GM21825 (cell line): ENCODE results near the gene GNB1L.

Source experiments
- ATAC-seq: cut with Tn5 transposase; IDR thresholded peaks from one replicate; pipeline ENCODE4 v1.9.1; 2021; ENCODE audit warnings: mild to moderate bottlenecking, moderate library complexity; ENCODE audit not compliant: unreplicated experiment

Gene GNB1L

DNA sequence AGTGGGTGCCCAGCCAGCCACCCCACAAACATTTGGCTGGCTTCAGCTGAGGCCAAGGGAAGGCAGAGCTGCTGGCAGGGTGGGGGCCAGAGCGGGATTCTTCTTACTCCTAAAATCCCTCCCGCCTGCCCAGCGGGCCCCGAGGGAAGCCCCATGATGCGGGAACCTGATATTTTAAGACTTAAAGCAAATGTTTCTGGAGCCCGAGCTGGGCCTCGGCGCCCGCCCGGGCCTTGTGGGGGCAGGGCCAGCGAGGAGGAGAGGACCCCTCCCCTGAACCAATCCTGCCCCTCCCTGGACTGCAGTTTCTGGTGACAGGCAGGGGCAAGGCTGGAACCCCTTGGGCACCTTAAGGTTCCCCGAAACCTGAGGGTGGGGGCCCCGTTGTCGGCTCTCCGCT, 114.1 kb downstream of the GNB1L start:
- ATAC-seq = no peak

DNA sequence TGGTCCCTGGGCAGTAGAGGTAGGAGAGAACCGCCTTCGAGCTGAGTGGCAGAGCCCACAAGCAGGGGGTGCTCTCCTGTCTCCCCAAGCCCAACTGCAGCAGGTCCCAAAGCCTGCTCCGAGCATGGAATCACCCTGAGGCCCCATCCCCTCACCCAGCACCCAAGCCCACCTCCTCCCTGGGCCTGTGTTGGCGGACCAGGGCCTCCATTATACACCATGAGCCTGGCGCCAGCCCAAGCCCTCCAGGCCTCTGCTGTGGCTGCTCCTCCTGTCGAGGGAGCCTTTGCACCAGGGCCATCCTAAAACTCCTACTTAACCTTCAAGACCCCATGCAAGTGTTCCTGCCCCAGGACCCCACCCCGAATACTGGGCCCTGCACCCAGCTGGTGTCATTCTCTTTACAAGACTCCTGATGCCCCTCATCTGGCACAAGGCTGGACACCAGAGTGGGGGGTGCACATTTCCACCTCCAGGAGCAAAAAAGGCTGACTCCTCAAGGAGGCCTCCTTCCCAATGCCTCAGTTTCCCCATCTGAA, 114.7 kb downstream of the GNB1L start:
- no peak for ATAC-seq

DNA sequence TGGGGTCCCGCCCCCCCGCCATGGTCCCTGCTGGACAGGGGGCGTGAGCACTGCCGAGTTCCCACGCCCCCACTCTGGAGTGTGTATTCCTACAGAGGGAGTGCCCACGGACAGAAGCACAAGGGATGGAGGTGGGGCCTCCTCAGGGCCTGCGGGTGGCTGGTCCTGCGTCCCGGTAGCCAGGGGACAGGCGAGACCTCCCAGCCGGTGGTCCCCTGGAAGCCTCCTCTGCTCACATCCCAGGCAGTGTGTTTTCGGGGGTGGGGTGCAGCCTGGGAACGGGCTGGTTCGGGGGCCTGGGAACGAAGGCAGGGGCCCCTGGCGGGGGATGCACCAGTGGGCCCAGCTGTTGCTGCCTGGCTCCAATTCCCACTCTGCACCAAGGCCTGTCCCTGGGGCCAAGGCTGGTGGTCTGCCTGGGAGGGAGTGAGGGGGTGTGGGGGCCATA, 115.2 kb downstream of the GNB1L start:
- ATAC-seq = no peak

DNA sequence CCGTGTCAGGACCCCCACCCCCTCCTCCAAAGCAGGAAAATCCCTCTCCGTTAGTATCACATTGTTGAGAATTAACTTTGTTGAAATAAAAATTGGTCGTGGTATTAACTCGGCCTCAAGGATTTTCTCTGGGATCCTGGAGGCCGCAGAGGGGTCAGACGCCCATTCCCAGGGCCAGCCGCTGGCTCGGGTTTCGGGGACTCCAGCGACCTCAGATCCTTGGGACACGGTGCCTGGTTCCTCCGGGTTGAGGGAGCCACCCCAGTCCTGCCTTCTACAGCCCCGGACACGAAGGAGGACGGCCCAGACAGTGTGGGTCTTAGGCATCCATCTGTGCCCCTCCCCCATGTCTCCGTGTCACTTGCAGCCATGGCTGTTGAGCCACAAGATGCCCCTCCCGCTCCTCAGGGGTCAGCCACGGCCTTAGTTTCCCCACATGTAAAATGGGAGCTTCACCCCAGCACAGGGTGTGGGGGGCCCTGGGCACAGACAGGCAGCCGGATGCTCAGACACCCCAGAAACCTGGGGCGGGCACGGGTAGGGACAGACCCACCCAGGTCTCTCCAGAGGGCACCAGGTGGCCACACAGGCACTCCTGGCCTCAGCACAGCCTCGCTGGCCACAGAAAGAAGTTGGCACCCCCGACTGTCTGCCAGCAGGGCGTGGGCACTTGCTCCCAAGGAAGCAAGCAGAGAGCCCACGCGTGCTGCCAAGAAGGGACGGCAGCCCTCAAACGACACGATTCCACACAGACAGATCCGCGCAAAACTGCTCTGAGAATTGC, 115.8 kb downstream of the GNB1L start:
- ATAC-seq = no peak

DNA sequence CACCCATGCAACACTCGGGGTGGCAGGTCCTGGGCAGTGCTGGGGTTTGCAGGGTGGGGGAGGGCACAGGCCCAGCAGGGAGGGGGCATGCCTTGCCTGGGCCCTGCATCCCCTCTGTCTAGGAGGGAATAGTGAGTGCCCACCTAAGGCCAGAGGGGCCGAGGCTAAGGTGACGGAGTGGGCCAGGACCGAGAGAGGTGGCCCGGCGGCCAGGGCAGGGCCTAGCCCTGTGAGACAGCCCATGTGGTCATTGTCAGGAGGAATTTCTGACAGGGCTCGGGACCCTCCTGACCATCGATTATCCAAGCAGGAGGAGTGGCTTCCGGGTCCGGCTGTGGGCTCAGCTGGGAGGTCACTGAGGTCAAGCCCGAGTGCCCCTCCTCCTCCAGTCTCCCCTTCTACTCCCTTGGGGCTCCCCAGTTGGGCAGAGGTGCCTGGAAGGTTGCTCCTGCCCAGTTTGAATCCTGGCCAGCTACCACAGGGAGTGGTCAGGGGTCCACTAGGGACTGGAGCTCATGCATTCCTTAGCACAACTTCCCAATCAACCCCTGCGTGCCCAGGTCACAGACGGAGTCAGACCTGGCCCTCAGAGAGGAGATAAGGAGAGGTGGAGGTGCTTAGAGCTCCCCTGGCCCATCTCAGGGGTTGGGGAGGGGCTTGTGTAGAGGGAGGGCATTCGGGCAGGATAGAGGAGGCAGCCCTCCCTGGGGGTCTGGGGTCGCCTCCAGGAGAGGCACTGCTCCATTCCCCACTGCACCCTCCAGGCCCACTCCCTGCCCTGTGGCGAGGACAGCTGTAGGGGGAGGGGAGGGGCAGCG, 116.6 kb downstream of the GNB1L start:
- no peak for ATAC-seq

DNA sequence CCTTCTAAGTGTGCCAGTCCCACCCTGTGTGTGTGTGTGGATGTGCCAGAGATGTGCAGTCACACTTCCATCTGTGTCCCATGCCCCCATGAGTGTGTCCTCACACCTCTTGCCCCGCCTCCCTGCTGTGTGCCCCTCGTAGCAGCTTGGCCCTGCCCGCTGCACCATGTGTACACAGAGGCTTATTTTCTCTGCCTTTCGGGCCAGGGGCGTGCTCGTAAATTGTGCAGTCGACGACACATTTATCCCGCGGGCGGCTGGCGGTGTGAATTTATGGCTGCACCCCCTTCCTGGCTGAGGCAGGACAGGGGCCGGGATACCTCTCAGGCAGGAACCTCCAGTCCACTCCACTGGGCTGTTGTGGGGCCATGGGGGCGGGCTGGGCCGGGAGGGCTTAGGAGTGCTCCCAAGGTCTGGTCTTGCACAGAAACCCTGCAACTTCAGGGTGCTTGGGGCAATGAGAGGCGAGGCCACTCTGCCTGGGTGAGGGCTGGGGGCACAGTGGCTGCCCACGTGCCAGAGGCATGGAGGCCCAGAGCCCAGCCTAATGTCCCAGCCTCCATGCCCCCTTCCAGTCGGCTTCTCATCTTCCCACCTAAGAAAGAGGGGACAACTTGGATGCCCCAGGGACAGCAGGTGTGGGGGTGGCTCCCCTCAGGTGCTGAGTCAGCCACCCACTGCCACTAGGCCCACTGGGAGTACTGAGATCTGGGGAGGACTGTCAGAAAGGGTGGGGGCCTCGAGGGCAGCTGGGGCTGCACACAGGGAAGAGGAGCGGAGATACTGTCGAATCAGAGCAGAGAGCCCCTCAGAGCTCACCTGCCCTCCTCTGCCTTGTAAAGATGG, 118.8 kb downstream of the GNB1L start:
- ATAC-seq = no peak

DNA sequence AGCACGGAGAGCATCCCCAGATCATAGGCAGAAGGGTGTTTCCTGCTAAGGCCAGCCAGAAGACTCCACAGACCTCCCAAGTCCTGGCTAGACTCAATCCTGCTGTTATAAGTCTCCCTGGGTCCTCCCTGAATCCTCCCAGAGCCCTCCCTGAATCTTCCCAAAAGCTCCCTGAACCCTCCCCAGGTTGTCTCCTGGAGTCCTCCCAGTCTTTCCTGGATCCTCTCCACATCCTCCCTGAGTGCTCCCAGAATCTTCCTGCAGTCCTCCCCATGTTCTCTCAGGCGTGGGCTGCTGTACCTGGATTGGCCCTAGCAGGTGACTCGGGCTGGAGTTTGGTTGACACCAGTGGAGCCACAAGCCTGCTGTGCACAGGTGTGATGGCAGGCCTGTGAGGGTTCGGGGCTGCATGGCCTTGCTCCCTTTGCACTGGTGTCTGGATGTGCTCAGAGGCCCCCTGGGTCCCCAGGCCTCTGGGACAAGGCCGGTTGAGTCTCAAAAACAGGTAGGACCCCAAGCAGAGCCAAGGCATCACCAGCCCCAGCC, 119.8 kb downstream of the GNB1L start:
- no peak for ATAC-seq

DNA sequence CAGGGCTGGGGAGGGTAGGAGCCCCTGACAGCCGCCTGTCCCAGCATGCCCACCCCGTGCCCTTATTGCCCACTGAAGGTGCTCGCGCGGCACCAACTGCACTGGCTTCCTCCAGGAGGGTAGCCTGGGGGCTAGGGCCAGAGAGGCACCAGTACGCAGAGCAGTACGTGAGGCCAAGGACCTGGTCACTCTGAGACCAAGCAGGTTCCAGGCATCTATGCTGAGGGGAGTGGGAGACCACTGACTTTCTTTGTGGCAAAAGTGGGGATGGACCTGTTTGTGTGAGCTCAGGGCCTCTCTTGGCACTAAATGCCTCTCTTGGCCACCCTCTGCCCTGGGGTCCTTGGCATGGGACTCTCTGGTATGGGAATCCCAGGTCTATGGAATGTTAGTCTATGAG, 120.5 kb downstream of the GNB1L start:
- ATAC-seq = no peak

DNA sequence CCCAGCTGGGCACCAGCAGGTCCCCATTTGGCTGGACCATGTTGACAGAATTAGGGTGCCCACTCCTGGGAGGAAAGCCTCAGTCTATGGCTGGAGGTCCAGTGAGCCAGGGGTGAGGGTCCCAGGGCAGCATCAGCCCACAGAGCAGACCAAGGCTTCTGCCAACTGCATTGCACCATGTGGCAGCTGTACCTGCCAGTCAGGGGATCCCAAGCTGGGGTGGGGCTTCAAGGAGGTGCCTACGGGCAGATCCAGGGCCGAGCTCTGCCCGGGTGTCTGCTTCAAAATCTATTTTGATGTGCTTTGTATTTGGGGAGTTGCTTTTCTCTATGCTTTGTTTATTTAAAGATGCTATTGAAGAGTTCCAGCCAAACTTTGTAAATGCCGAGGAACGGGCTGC, 120.9 kb downstream of the GNB1L start:
- ATAC-seq = no peak
